GM19099 (cell line): ENCODE measurements around the gene UNC5A.

Experiments
- POLR2A ChIP-seq: IDR thresholded peaks from 3 replicates; pipeline ENCODE4 v1.6.1; 2011; ENCODE audit warnings: low read depth; ENCODE audit not compliant: insufficient read length; ENCODE audit errors: extremely low read depth

Gene UNC5A

GRCh38 chr5:176865964-176866363, 55.6 kb downstream of the UNC5A start:
- TF ChIP-seq POLR2A: no peak

DNA sequence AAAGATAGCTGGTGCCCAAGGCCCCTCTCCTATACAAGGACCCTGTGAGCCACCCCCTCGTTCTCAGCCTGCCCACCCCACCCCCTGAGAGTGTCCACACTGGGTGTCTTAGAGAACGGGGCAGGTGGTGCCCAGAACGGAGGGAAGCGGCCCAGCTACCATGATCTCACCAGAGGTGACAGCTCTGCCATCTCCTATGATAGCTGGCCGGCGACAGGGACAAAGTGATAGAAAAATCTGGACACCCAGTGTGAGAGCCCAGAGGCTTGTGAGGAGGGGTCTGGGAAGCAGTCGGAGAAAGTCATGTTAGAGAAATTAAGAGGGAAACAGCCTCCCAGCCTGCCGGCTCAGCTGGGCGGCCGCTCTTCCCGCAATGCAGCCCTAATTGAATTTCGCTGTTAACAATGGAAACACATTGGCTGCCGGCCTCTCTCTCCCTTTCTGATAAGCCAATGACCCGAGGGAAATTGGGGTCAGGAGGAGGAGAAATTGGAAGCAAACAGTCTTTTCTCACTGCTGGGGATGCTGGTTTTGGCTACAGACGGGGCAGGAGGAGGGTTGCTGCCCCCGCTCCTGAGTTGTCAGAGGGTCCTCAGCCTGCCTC, 56.5 kb downstream of the UNC5A start:
- no peak for TF ChIP-seq POLR2A

DNA sequence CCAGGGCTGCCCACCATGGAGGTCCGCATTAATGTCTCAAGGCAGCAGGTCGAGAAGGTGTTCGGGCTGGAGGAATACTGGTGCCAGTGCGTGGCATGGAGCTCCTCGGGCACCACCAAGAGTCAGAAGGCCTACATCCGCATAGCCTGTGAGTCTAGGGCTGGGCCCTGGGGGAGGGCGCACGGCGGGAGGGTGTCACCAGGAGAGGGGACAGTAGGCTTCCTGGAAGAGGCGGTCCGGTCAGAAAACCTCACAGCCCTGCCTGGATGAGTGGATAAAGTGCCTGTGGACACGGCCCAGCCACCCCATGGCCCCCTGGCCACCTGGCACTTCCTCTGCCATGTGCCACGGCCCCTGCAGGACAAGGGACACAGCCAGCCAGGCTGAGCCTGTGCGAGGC, 57.8 kb downstream of the UNC5A start:
- TF ChIP-seq POLR2A: no peak

- no peak for TF ChIP-seq POLR2A
Measured at GRCh38 chr5:176868731-176869130, 58.4 kb downstream of the UNC5A start.

DNA sequence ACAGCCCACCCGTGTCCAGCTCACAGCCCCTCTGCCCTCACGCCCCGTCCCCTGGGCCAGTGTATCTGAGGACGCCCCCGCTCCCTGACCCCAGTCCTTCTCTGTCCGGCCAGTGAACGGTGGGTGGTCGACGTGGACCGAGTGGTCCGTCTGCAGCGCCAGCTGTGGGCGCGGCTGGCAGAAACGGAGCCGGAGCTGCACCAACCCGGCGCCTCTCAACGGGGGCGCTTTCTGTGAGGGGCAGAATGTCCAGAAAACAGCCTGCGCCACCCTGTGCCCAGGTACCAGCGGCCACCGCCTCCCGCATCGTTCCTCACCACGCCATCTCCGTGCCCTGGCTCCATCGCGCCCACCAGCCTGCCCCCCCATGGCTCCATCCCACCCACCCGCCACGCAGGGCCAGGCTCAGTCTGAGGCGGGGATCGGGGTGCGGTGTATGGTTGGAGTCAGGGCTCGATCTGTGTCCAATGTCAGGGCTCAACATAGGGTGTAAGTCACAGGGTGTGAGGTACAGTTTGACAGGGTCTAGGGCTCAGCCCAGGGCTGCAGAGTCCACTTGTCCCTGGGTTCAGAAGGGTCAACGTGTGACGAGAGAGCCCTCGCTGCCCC, 59.2 kb downstream of the UNC5A start:
- no peak for TF ChIP-seq POLR2A

DNA sequence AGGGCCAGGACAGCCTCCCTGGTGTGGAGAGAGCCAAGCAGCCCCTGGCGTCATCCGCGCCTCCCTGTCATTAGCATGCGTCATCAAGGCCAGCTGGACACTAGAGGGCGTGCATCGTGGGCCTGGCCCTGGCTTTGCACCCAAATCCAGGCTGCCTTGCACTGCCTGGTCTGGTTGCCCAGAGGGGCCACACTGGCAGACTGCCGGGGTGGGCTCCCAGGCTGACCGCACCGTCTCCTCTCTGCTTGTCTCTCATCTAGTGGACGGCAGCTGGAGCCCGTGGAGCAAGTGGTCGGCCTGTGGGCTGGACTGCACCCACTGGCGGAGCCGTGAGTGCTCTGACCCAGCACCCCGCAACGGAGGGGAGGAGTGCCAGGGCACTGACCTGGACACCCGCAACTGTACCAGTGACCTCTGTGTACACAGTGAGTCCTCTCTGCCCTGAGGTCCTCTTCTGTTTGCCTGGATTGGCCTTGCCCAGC, 59.8 kb downstream of the UNC5A start:
- no peak for TF ChIP-seq POLR2A

GRCh38 chr5:176873541-176874172, 63.3 kb downstream of the UNC5A start:
- no peak for TF ChIP-seq POLR2A

GRCh38 chr5:176874198-176874780, 63.9 kb downstream of the UNC5A start:
- no peak for TF ChIP-seq POLR2A

DNA sequence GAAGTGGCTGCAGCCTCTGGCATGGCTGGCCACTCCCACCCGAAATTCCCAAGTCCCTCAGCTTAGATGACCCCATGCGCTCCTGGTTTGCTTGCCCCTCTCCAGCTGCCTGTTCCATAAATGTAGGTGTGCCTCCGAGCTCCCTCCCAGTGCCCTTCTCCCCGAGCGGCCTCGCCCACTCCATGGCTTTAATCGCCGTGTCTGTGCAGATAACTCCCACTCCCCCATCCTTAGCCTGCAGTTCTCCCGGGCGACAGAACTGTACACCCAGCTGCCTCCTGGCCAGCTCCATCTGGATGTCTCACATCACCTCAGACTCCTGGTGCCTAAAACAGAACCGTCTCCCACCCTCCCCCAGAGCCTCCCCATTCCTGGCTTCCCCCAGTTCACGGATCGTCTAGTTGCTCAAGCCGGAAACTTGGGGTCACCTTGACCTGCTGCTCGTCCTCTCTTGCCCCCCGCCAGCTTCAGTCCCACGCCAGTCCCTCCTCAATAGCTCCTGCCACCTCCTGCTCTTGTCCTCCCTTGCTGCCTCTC, 64.7 kb downstream of the UNC5A start:
- no peak for TF ChIP-seq POLR2A

GRCh38 chr5:176875783-176876505, 65.6 kb downstream of the UNC5A start:
- no peak for TF ChIP-seq POLR2A

DNA sequence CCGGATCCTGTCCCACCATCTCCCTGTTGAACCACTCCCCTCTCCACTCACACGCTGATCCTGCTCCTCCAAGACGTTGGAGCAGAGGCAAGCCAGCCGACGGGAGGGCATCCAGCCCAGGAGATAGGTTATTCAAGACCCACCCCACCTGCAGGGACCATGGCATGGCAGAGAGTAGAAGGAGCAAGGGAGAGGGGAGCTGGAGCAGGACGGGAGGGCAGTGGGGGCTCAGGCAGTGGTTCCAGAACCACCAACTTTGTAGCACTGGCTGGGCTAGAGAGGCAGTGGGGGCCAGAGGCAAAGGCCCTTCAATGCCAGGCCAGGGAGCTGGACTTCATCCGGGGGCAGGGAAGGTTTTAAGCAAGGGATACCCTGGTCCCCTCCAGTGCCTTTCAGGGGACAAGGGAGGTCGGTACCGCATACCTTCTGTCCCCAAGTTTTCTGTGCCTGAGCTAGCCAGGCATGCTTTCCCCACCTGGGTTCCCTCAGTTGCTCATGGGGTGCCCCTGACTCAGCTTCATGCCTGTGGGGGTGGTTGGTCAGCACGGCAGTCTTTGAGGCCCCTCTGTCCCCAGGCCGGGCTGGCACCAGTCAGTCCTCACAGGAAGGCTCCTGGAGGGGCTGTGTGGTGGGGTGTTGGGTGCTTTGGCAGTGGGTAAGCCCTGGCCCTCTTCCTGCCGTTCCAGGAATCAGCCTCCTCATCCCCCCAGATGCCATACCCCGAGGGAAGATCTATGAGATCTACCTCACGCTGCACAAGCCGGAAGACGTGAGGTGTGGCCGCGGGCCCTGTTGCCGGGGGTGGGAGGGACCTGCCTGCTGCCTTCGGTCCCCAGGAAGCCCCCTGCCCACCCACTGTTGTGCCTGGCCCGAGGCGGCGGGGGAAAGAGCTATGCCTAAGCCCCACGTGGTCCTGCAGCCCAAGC, 66.4 kb downstream of the UNC5A start:
- TF ChIP-seq POLR2A: no peak

- no peak for TF ChIP-seq POLR2A
Measured at GRCh38 chr5:176877793-176878331, 67.5 kb downstream of the UNC5A start.

- TF ChIP-seq POLR2A: no peak
Measured at GRCh38 chr5:176878463-176878862, 68.1 kb downstream of the UNC5A start.

- no peak for TF ChIP-seq POLR2A
Measured at GRCh38 chr5:176878906-176879662, 68.7 kb downstream of the UNC5A start.
